GM11168 (cell line): Measurements from ENCODE around the gene VMP1.
"Not testable (repeated sequence)": the region's sequence is repeated elsewhere in the genome, so short reads cannot be mapped to it uniquely, and the experiment has no call there.

Source experiments
- in situ Hi-C: fragments of 300-500 bp; cut with MboI; formaldehyde crosslinking; loops from one replicate; pipeline ENCODE4 v1.12.0; 2022; ENCODE audit warnings: low sequenced_read_pairs; ENCODE audit not compliant: unreplicated experiment

Gene VMP1

GRCh38 chr17:59850311-59850710, 142.9 kb downstream of the VMP1 start:
- in situ Hi-C loops, result not testable (repeated sequence)

- in situ Hi-C loops, result no loop called here
These were observed 144.3 kb downstream of the VMP1 start for GRCh38 chr17:59851439-59852375.

- in situ Hi-C loops, result not testable (repeated sequence)
These were observed 145.4 kb downstream of the VMP1 start for GRCh38 chr17:59852847-59853167.

- in situ Hi-C loops, result no loop called here
These were observed 145.9 kb downstream of the VMP1 start for GRCh38 chr17:59853168-59853918.

GRCh38 chr17:59853919-59854729, 146.7 kb downstream of the VMP1 start:
- in situ Hi-C loops, result not testable (repeated sequence)

DNA sequence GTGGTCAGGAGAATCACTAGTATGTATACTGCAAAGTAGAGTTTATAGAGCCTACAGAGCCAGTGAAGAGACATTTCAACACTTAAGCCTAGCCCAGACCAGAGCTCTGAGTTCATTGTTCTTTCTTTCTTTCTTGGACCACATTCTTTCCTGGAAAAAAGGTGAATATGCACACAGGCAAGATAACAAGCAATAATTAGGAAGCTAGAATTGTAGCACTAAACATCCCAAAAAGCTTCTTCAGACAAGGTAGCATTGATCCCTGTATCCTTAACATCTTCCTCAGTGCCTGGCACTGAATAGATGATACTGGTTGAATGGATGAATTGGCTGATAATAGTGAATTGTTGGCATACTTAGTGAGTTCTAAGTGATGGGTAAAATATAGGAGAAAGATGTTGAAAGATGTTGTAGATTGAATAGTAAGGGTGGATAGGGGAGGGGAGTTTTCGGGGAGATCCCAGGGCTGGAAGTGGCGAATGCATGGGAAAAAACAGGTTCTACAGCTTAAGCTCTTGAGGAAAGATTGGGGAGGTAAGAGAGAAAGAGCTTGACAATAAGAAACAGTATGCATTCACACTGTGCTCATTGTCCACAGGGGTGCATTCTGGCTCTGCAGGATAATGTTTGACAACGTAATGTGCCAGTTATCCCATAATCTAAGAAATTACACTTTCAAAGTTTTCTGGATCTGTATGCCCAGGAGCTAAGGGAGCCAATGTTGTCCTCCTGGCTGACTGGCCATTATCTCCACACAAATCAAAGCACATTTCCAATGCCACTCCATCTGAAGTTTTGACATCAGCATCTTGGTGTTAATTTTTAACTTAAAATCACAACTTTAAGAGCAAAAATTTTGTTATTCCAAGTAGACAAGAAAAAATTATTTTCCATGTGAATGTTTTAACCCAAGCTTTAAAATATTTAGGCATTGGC, 149.7 kb downstream of the VMP1 start:
- in situ Hi-C loops, result no loop called here

GRCh38 chr17:59858167-59858816, 150.8 kb downstream of the VMP1 start:
- in situ Hi-C loops, result no loop called here

- in situ Hi-C loops, result no loop called here
These were observed 151.5 kb downstream of the VMP1 start for GRCh38 chr17:59858932-59859331.

GRCh38 chr17:59859444-59860025, 152.1 kb downstream of the VMP1 start:
- in situ Hi-C loops, result no loop called here

GRCh38 chr17:59863616-59864015, 156.2 kb downstream of the VMP1 start:
- in situ Hi-C loops, result no loop called here

DNA sequence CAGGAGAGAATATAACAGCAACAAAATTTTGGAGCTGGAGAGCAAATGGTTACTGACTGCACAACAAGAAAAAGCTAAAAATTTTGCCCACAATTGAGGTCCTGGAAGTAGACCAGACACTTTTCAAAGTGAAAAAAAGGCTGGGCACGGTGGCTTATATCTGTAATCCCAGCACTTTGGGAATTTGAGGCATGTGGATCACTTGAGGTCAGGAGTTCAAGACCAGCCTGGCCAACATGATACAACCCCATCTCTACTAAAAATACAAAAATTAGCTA, 162.4 kb downstream of the VMP1 start:
- in situ Hi-C loops, result no loop called here

DNA sequence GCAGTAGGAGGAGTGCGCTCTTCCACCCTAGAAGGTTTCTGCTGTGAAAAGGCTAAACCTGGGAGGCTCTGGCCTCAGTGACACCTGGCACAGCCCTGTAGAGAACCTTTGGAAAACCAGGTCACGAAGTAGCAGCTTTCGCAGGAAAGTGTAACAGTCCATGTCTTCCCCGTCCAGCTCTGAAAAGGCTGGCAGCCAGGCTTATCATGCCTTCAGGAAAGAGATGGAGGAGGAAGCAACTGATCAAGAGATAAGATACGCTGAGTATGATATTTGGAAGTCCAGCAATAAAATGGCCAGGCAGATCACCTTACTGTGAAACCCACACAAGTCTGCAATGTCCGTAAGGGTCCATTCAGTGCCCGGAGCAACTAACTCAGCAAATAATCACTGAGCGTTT, 163.0 kb downstream of the VMP1 start:
- in situ Hi-C loops, result no loop called here

GRCh38 chr17:59872351-59872750, 164.9 kb downstream of the VMP1 start:
- in situ Hi-C loops, result no loop called here

GRCh38 chr17:59873414-59873813, 166.0 kb downstream of the VMP1 start:
- in situ Hi-C loops, result not testable (repeated sequence)

GRCh38 chr17:59874376-59874775, 166.9 kb downstream of the VMP1 start:
- in situ Hi-C loops, result no loop called here

DNA sequence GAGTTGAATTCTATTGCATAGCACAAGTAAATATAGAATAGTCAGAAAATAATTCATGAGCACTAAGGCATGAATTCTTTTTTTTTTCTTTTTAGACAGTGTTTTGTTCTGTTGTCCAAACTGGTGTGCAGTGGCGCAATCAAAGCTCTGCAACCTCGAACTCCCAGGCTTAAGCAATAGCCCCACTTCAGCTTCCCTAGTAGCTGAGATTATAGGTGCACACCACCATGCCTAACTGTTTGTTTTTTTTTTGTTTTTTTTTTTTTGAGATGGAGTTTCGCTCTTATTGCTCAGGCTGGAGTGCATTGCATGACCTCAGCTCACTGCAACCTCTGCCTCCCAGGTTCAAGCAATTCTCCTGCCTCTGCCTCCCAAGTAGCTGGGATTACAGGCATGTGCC, 168.7 kb downstream of the VMP1 start:
- in situ Hi-C loops, result no loop called here

DNA sequence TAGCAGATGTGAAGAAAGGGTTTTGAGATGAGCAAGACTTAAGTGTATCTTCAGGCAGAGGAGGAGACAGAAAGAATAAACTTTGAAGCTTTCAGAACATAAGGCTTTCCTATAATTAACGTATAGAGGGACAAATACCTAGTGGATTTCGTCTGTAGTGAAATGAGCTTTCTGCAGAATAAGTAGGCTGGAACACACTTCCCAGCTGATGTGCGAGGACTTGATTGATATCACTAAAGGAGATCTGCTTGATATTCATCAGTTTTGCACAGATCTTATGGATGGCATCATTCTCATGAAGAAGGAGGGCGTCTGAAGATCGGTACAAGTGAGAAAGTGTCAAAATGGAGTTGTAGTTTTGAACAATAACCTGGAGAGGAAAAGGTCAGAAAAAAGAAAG, 170.5 kb downstream of the VMP1 start:
- in situ Hi-C loops, result no loop called here

- in situ Hi-C loops, result no loop called here
These were observed 171.2 kb downstream of the VMP1 start for GRCh38 chr17:59878624-59879023.

- in situ Hi-C loops, result no loop called here
These were observed 177.4 kb downstream of the VMP1 start for GRCh38 chr17:59884861-59885260.
